NT2/D1 (cell line): ENCODE data around the gene RPL7A.

Experiments used
- SUZ12 ChIP-seq: IDR thresholded peaks from 2 replicates; pipeline ENCODE4 v1.6.1; 2011; ENCODE audit not compliant: insufficient read length, insufficient read depth; ENCODE audit errors: extremely low read depth
- YY1 ChIP-seq: IDR thresholded peaks from 2 replicates; pipeline ENCODE4 v1.6.1; 2011; ENCODE audit not compliant: insufficient read length, insufficient read depth
- ZNF274 ChIP-seq: IDR thresholded peaks from 2 replicates; pipeline ENCODE4 v1.6.1; 2011; ENCODE audit warnings: mild to moderate bottlenecking, low read depth, low read length

DNA sequence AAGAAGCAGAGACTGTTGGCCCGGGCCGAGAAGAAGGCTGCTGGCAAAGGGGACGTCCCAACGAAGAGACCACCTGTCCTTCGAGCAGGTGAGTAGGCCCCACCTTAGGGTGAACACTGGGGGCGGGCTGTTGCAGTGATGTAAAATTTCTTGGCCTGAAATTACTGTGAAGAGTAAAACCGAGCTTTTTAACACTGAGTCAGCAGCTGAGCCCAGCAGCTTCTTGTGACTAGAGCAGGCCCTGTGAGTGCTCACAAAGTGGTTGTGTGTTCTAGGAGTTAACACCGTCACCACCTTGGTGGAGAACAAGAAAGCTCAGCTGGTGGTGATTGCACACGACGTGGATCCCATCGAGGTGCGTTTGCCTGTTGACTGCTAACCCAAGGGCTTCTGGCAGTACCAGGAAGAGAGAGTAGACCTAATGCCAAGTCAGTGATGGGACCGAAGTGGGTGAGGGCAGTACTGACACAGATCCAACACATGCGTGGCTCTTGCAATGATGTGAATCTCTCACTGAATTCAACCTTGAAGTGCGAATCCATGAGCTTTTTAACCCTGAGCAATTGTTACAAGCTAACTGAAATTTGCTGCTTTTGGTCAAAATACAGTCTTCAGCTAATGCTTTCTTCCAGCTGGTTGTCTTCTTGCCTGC lies 2.1 kb downstream of the RPL7A start:
- TF ChIP-seq YY1 (no peak), ZNF274 (no peak), SUZ12 (no peak)
